Dedifferentiated amniotic fluid mesenchymal stem cell (primary cell): ENCODE results near the gene CDH23.

Source experiments
- DNase-seq: peaks from one replicate; pipeline ENCODE4 v3.0.0-alpha.2; 2016; ENCODE audit errors: extremely low spot score

The CDH23 gene

GRCh38 chr10:71516890-71517289, 120.2 kb downstream of the CDH23 start:
- no peak for DNase-seq

GRCh38 chr10:71517298-71518169, 120.8 kb downstream of the CDH23 start:
- DNase-seq = no peak

GRCh38 chr10:71520042-71520441, 123.3 kb downstream of the CDH23 start:
- DNase-seq = no peak

- no peak for DNase-seq
These were observed 125.1 kb downstream of the CDH23 start for GRCh38 chr10:71521504-71522441.

- DNase-seq = no peak
These were observed 125.9 kb downstream of the CDH23 start for GRCh38 chr10:71522442-71523144.

DNA sequence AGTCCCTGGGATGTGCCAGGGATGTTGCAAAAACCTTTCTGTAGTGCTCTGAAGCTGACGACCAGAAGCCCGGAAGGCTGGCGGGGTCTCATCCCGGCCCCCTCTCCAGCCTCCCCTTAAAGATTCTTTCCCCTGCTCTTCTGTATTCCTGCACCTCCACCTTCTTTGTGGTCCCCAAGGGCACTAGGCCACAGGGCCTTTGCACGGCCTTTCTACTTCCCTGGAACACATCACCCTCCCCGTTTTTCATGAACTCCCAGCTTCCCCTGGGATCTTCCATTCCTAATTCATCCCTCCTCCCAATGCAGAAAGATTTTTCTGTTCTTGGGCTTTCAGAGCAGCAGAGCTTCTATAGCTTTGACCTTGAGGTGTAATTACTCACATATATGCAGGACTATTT, 127.0 kb downstream of the CDH23 start:
- DNase-seq = no peak

- DNase-seq = no peak
These were observed 128.4 kb downstream of the CDH23 start for GRCh38 chr10:71525092-71525491.

DNA sequence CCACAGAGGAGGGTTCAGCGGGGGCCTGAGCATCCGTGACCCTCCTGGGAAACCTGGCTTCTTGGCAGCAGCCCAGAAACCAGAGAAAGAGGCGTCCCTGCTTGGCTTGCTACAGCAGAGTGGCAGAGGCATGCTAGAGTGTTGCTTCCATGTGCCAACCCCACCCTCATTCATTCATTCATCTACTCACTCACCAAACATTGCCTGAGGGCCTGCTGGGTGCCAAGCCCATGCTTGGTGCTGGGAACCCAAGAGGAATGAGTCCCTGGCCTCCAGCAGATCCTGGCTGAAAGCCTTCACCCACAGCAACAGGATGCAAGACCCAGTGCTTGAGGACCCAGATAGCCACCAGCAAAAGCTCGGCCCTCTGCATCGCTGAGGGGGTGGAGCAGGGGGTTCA, 129.0 kb downstream of the CDH23 start:
- DNase-seq = no peak

DNA sequence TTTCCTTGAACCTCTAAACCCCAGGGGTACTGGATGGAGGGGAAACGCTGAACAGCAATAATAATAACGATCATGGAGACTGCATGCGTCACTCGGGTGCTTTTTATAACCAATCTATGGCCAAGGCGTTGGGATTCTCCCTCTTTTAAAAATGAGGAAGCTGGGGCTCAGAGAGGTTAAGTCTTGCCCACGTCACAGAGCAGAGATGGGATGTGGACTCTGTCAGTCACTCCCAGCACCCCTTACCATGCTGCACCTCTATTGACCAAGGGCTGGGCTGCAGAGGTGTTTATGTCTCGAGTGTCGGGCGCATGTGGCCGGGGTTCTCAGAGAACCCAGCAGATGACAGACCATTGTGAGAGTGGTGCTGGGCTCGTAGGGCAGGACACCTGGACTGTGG, 129.9 kb downstream of the CDH23 start:
- no peak for DNase-seq

GRCh38 chr10:71527135-71527534, 130.4 kb downstream of the CDH23 start:
- DNase-seq = no peak

DNA sequence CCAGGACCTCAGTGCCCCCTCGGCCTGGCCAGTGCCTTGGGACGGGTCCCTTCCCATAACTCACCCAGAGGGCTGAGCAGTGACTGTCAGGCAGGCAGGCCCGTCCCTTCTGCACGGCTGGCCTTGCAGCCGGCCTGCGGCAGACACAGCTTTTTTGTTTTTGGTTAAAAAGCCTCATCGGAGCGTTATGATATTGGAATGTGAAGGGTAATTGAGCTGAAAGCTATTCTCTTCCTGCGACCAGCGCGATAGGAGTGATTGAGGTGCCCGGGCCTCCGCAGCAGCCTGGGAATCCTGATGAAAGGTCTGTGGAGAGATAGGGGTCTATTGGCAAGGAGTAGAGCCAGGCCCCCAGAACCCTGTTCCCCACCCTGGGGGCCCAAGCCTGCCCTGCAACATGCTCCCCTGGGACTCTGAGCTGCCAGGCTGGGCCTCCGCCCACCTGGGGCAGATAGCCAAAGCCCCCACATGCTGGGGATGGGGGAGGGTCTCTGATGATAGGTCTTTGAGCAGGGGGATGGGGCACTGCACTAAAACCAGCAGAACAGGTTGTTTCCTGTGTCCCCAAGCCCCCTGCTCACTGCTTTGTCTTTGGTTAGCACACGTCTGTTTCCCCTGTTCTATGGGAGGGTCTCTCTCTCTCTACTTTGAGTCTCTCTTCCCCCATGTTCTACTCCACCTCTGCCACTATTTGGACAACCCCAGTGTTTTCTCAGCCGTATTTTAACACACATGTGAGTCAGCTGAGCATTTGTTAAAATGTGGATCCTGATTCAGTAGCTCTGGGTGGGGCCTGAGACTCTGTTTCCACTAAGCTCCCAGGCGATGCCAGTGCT, 131.9 kb downstream of the CDH23 start:
- DNase-seq = no peak

GRCh38 chr10:71529207-71529827, 132.6 kb downstream of the CDH23 start:
- DNase-seq = no peak

GRCh38 chr10:71530781-71531180, 134.1 kb downstream of the CDH23 start:
- DNase-seq = no peak

GRCh38 chr10:71531485-71532446, 135.0 kb downstream of the CDH23 start:
- no peak for DNase-seq

DNA sequence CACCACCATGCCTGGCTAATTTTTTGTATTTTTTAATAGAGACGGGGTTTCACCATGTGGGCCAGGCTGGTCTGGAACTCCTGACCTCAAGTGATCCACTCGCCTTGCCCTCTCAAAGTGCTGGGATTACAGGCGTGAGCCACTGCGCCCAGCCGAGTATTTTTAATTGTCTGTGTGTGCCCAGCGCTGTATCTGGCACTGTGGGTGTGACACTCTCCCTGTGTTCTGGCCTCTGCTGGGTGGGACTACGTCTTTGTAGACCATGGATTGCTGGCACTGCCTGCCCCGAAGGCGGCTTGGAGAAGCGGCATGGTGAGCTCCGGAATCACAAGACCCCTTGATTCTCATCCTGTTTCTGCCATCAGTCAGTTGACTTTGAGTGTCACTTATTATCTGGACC, 136.2 kb downstream of the CDH23 start:
- DNase-seq = no peak

DNA sequence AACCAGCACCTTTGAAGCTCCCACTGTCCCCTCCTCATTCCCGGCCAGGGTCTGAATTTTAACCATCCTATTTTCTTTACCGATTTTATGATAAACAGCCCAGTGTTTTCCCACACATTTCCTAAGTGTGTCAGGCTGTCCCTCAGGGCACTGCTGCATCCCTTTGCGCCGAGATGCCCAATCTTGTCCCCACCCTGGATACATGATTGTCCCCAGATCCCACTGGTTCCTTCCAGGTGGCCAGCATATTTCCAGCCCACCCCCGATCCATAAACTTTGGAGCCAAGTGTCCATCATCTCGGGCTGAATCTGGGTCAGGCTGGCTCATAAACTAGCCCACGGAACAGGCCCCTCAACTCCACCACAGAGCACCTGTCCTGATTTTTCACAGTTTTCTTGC, 137.2 kb downstream of the CDH23 start:
- DNase-seq = no peak

DNA sequence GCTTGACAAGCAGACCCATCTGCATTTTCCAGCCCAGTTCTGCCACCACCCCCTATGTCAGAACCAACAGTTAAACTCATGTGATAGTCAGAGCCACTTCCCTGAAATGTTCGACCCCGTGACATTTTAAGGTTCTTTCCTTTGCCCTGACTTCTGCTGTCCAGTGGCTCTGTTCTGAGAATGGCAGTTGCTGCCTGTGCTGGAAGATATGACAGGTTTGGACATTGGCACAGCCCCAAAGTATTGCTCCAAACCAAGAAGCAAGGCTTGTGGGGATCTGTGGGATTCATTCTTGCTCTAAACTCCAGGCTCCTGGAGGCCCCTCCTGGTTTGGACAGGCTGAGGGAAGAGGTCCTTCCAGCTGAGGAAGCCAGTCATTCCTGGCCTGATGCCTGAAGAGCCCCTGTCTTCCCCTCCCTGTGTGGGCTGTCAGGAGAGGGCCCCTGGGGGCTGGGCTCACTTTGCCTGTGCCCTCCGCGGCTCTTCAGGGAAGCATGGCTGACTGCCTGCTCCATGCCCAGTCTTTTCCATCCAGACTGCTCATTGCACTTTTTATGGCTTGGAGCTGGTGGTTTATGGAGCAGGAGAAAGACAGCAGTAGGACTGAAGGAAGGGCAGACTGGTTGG, 138.0 kb downstream of the CDH23 start:
- no peak for DNase-seq

DNA sequence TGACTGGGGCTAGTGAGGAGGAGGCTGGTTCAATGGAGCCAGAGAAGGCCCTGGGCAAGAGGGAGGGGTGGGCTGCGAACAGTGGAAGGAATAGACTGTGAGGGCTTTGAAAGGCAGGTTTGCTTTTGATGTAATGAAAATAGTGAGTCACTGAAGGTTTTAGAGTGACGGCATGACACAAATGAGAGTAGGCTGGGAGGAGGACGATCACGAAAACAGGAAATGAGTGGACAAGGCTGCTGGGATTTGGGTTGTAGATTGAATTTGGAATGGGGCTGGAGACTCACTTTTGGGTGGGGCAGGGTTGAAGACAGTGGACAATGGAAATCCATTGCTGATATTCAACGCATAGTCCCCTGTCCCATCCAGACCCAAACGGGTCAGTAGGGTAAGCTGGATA, 139.6 kb downstream of the CDH23 start:
- no peak for DNase-seq

GRCh38 chr10:71537125-71537524, 140.4 kb downstream of the CDH23 start:
- no peak for DNase-seq
